ENCODE results near the gene CAPG. TPM values are rescaled to one million over a fixed set of nuclear protein-coding genes. Genes with fewer than 3 reads are reported as not detected.

Gene CAPG
- total RNA-seq, 2 experiments from 2014 or later, result 8.1 to 9.8 TPM

DNA sequence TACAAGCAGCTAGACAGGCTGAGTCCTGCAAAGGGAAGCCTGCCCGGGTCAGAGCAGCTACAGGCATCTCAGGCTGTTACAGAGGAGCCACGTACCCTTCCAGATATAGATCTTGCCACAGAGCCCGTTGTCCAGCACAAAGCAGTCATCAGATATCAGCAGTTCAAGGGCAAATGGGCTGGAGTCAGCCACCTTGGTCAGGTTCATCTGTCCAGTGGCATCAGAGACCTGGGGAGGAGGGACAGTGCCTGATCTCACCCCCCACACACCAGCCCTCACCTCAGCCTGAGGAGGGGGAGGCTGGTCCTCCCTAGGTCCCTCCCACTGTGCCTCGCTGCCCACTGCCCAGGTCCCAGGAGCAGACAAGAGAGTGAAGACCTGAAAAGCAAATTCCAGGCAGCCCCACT is 12.2 kb downstream of the CAPG start:
- Histone ChIP-seq H3K9me2 (ENCODE audit: insufficient read depth, low read length) (no peaks in the 10 kb centered on the region), H3K4me1 (ENCODE audit: insufficient read depth, low read length, poor library complexity, severe bottlenecking) (no peaks in the 10 kb centered on the region), H3K36me3 (ENCODE audit: insufficient read depth, low read length) (no peaks in the 10 kb centered on the region), H3K4me2 (ENCODE audit: low read length) (no peak overlapping the region), H4K20me1 (ENCODE audit: insufficient read depth, low read length) (no peaks in the 10 kb centered on the region), H3K9me3 (ENCODE audit: low read length) (0 out of 2 replicates have a peak, but pooled peaks cover under 1% of the 10 kb centered on the region), H2AFZ (ENCODE audit: low read length) (no peak overlapping the region), H3K27ac (ENCODE audit: low read depth, low read length, poor library complexity, severe bottlenecking) (no peak overlapping the region), H3K79me2 (ENCODE audit: insufficient read depth, low read depth, low read length) (no peaks in the 10 kb centered on the region), H3K4me3 (ENCODE audit: low read depth, low read length, poor library complexity, severe bottlenecking) (no peak overlapping the region)
- CTCF ChIA-PET (ENCODE audit: unreplicated experiment), result no interaction called here
- POLR2A ChIA-PET, result no interaction called here
- no peak for DNase-seq (ENCODE audit: low spot score)
- TF ChIP-seq, protein P1, sequence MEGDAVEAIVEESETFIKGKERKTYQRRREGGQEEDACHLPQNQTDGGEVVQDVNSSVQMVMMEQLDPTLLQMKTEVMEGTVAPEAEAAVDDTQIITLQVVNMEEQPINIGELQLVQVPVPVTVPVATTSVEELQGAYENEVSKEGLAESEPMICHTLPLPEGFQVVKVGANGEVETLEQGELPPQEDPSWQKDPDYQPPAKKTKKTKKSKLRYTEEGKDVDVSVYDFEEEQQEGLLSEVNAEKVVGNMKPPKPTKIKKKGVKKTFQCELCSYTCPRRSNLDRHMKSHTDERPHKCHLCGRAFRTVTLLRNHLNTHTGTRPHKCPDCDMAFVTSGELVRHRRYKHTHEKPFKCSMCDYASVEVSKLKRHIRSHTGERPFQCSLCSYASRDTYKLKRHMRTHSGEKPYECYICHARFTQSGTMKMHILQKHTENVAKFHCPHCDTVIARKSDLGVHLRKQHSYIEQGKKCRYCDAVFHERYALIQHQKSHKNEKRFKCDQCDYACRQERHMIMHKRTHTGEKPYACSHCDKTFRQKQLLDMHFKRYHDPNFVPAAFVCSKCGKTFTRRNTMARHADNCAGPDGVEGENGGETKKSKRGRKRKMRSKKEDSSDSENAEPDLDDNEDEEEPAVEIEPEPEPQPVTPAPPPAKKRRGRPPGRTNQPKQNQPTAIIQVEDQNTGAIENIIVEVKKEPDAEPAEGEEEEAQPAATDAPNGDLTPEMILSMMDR (conservative IDR thresholded peaks at IDR 0.05; ENCODE audit: low read length), result no peak
- TF ChIP-seq EZH2phosphoT487 (IDR thresholded peaks at IDR 0.05; ENCODE audit: borderline replicate concordance, low read depth, low read length), result no peak
- no TSS peak for BruUV-seq (replicated peaks)
- intact Hi-C loops (cut with micrococcal nuclease; ENCODE audit: unreplicated experiment), result no loop called here

DNA sequence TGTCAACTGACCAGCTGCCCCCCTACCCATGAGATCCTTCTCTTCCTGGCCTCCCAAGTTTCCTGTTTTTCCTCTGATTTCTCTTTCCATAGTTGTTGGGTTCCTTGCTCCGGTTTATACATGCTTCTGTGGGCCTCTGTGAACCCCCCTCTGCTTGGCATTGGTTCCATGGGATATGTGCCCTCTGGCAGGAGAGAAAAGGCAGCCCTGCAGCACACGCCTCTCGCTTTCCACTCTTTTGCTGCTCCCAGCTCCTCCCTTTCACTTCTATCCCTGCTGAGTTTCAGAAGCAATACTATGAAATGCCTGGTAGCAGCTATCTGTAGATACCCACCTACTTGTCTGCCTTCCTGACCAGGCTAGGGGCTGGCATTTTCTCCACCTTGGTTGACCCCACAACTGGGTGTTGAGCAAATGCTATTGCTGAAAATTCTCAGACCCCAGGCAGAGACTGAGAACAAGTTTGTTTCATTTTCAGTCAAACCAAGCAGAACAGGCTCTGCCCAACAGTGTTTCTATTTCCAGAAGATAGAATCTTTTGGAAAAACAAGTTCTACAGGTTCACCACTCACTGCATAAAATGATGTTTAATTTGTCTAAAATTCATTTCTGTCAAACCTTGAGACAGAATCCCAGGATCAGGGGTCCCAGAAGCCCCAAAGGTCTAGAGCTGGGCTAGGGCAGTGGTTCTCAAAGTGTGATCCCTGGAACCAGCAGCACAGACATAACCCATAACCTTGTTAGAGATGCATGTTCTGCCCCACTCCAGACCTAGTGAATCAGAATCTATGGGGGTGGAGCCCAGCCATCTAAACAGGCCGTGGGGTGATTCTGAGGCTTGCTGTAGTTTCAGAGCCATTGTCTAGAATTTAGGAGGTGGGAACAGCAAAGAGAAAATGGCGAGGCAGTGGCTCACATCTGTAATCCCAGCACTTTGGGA is 13.4 kb downstream of the CAPG start:
- DNase-seq (ENCODE audit: low spot score), result no peak
- CTCF ChIA-PET (ENCODE audit: unreplicated experiment), result no interaction called here

More for the DNA sequence above, 13.4 kb downstream of the CAPG start:
- no peak for TF ChIP-seq EZH2phosphoT487 (IDR thresholded peaks at IDR 0.05; ENCODE audit: borderline replicate concordance, low read depth, low read length)
- TF ChIP-seq, protein P1 (conservative IDR thresholded peaks at IDR 0.05; ENCODE audit: low read length), result no peak
- Histone ChIP-seq H3K4me3 (ENCODE audit: low read depth, low read length, poor library complexity, severe bottlenecking) (no peak overlapping the region), H2AFZ (ENCODE audit: low read length) (no peak overlapping the region), H3K9me2 (ENCODE audit: insufficient read depth, low read length) (no peaks in the 10 kb centered on the region), H4K20me1 (ENCODE audit: insufficient read depth, low read length) (no peaks in the 10 kb centered on the region), H3K4me2 (ENCODE audit: low read length) (no peak overlapping the region), H3K4me1 (ENCODE audit: insufficient read depth, low read length, poor library complexity, severe bottlenecking) (peaks cover 8% of the 10 kb centered on the region), H3K27ac (ENCODE audit: low read depth, low read length, poor library complexity, severe bottlenecking) (no peak overlapping the region), H3K79me2 (ENCODE audit: insufficient read depth, low read depth, low read length) (no peaks in the 10 kb centered on the region), H3K9me3 (ENCODE audit: low read length) (no peaks in the 10 kb centered on the region), H3K36me3 (ENCODE audit: insufficient read depth, low read length) (no peaks in the 10 kb centered on the region)
- POLR2A ChIA-PET, result no interaction called here
- intact Hi-C loops (cut with micrococcal nuclease; ENCODE audit: unreplicated experiment), result no loop called here
- BruUV-seq (replicated peaks), result no TSS peak
